Measurements from ENCODE around the gene PHC1.

Gene PHC1

GRCh38 chr12:8950221-8950527 lies 35.9 kb downstream of the PHC1 start:
- DNase-seq (ENCODE audit: low read depth) = no peak

- no peak for DNase-seq (ENCODE audit: low read depth)
Observed at GRCh38 chr12:8950702-8951478, 36.6 kb downstream of the PHC1 start.

- DNase-seq (ENCODE audit: low read depth) = no peak
Observed at GRCh38 chr12:8951744-8952143, 37.4 kb downstream of the PHC1 start.

GRCh38 chr12:8953773-8954402 lies 39.6 kb downstream of the PHC1 start:
- DNase-seq (ENCODE audit: low read depth) = no peak

- DNase-seq (ENCODE audit: low read depth) = no peak
Observed at GRCh38 chr12:8956073-8956472, 41.8 kb downstream of the PHC1 start.

GRCh38 chr12:8956772-8957171 lies 42.5 kb downstream of the PHC1 start:
- DNase-seq (ENCODE audit: low read depth) = no peak

GRCh38 chr12:8957561-8957960 lies 43.3 kb downstream of the PHC1 start:
- no peak for DNase-seq (ENCODE audit: low read depth)

- DNase-seq (ENCODE audit: low read depth) = no peak
Observed at GRCh38 chr12:8958066-8958465, 43.8 kb downstream of the PHC1 start.

- no peak for DNase-seq (ENCODE audit: low read depth)
Observed at GRCh38 chr12:8960176-8960575, 45.9 kb downstream of the PHC1 start.

GRCh38 chr12:8968761-8969160 lies 54.5 kb downstream of the PHC1 start:
- DNase-seq (ENCODE audit: low read depth) = no peak

- DNase-seq (ENCODE audit: low read depth) = no peak
Observed at GRCh38 chr12:8969861-8970411, 55.6 kb downstream of the PHC1 start.

- no peak for DNase-seq (ENCODE audit: low read depth)
Observed at GRCh38 chr12:8970432-8970831, 56.1 kb downstream of the PHC1 start.

- DNase-seq (ENCODE audit: low read depth) = no peak
Observed at GRCh38 chr12:8980137-8980536, 65.8 kb downstream of the PHC1 start.

- DNase-seq (ENCODE audit: low read depth) = no peak
Observed at GRCh38 chr12:8985213-8985754, 71.0 kb downstream of the PHC1 start.

- DNase-seq (ENCODE audit: low read depth) = no peak
Observed at GRCh38 chr12:8987163-8987562, 72.9 kb downstream of the PHC1 start.

- no peak for DNase-seq (ENCODE audit: low read depth)
Observed at GRCh38 chr12:8987685-8988084, 73.4 kb downstream of the PHC1 start.

- no peak for DNase-seq (ENCODE audit: low read depth)
Observed at GRCh38 chr12:8989413-8989812, 75.1 kb downstream of the PHC1 start, which contains the start of gene KLRG1. Gene KLRG1, plus strand, starts transcription at chr12:8989546. Its CDS starts 90 bp downstream, at chr12:8989636.
